ENCODE measurements around the gene LRRC8E.
A peak's percentile ranks its signal among the peaks of the same experiment; 100 is the strongest.

LRRC8E gene

GRCh38 chr19:7941895-7942596, 53.7 kb downstream of the LRRC8E start:
- H3K27ac ChIP-seq, result no peak overlapping the region

DNA sequence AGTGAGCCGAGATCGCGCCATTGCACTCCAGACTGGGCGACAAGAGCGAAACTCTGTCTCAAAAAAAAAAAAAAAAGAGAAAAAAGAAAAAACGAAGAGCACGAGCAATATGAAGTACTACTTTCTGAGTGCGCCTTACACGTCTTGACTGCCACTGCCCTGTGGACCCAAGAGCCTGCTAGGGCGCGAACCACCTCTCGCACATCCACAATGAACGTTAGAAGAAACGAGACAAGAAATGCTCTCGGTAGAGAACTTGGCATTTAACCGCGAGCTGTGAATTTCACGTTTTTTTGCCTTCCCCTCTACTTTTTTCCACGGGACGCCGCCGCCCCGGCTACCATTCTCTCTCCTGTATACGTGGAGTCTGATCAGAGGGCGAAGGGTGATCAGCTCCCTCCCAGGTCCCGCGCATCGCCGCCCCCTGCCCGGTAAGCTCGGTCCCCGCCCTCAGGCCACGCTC, 54.7 kb downstream of the LRRC8E start:
- H3K4me2 ChIP-seq, result peak overlapping the region; percentile 76
- peak overlapping the region; percentile 90 for H3K27ac ChIP-seq
- TF ChIP-seq, protein P1, sequence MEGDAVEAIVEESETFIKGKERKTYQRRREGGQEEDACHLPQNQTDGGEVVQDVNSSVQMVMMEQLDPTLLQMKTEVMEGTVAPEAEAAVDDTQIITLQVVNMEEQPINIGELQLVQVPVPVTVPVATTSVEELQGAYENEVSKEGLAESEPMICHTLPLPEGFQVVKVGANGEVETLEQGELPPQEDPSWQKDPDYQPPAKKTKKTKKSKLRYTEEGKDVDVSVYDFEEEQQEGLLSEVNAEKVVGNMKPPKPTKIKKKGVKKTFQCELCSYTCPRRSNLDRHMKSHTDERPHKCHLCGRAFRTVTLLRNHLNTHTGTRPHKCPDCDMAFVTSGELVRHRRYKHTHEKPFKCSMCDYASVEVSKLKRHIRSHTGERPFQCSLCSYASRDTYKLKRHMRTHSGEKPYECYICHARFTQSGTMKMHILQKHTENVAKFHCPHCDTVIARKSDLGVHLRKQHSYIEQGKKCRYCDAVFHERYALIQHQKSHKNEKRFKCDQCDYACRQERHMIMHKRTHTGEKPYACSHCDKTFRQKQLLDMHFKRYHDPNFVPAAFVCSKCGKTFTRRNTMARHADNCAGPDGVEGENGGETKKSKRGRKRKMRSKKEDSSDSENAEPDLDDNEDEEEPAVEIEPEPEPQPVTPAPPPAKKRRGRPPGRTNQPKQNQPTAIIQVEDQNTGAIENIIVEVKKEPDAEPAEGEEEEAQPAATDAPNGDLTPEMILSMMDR (conservative IDR thresholded peaks at IDR 0.05; ENCODE audit: low read depth, low read length), result no peak
- peaks cover 15% of the 10 kb centered on the region for H3K4me1 ChIP-seq (ENCODE audit: low read depth, poor library complexity, severe bottlenecking)
- H4K20me1 ChIP-seq (ENCODE audit: insufficient read depth), result no peaks in the 10 kb centered on the region
- peak overlapping the region; percentile 99 for H3K9ac ChIP-seq
- no peak overlapping the region for H3K4me3 ChIP-seq (IDR thresholded peaks at IDR 0.05; ENCODE audit: insufficient read depth, low read depth, low read length)
- H3K27me3 ChIP-seq (ENCODE audit: insufficient read depth, low read depth), result no peaks in the 10 kb centered on the region
- no peaks in the 10 kb centered on the region for H3K36me3 ChIP-seq (ENCODE audit: insufficient read depth)
- H2AFZ ChIP-seq (ENCODE audit: low read depth), result peak overlapping the region; percentile 57
- peaks cover 41% of the 10 kb centered on the region for H3K79me2 ChIP-seq (ENCODE audit: insufficient read depth, low read depth)

More at GRCh38 chr19:7941895-7942596, 53.7 kb downstream of the LRRC8E start:
- Histone ChIP-seq H3K4me1 (ENCODE audit: low read depth, poor library complexity, severe bottlenecking) (peaks cover 15% of the 10 kb centered on the region), H2AFZ (ENCODE audit: low read depth) (no peak overlapping the region), H3K4me2 (peak overlapping the region; percentile 76), H3K36me3 (ENCODE audit: insufficient read depth) (no peaks in the 10 kb centered on the region), H4K20me1 (ENCODE audit: insufficient read depth) (no peaks in the 10 kb centered on the region), H3K9ac (no peak overlapping the region; the same call in 1 of the 2 replicates), H3K4me3 (IDR thresholded peaks at IDR 0.05; ENCODE audit: insufficient read depth, low read depth, low read length) (no peak overlapping the region), H3K79me2 (ENCODE audit: insufficient read depth, low read depth) (peaks cover 43% of the 10 kb centered on the region), H3K27me3 (ENCODE audit: insufficient read depth, low read depth) (no peaks in the 10 kb centered on the region)
- TF ChIP-seq, protein P1 (conservative IDR thresholded peaks at IDR 0.05; ENCODE audit: low read depth, low read length), result no peak

DNA sequence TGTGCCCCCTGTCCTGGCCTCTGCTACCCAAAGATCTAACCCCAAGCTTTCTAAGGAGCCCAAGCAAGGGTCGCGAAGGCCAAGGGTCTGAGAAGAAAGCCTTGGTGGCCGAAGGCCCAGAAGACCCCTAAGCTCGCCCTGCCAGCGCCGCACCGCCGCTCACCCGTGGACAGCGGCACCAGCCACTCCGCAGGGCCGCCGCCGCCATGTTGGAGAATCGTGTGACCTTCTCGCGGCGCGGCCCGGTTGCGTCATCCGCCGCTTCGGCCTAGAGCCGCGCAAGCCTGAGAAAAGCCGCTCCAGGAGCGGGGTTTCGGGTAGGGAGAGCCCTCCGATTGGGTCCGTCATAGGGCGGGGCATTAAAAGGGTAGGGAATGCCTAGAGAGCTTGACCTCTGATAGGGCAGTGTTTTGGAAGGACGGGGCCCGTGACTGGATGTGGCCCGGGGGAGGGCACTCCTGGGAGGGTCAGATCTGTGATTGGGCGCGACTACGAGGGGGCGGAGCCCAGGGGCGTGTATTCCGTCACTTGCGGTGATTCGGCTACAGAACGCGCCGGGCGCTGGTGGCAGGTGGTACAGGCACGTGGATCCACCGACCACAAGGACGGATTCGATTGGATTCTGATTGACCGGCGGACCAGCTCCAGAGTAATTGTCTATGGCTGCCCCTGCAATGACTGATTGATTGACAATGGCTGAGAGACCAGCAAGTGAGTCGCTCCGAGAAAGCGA, 55.3 kb downstream of the LRRC8E start, which contains the start of gene TIMM44:
Gene TIMM44 (minus strand): TSS at position 223 of the 733 bp plus-strand sequence. CDS start 15 bp downstream, at position 208.
- Histone ChIP-seq H3K36me3 (ENCODE audit: insufficient read depth) (no peaks in the 10 kb centered on the region), H4K20me1 (ENCODE audit: insufficient read depth) (no peaks in the 10 kb centered on the region), H3K4me1 (ENCODE audit: low read depth, poor library complexity, severe bottlenecking) (peaks cover 15% of the 10 kb centered on the region), H3K79me2 (ENCODE audit: insufficient read depth, low read depth) (peaks cover 38% of the 10 kb centered on the region), H3K9ac (peak within 1 kb of the TSS; percentile 99), H2AFZ (ENCODE audit: low read depth) (peak within 1 kb of the TSS; percentile 77), H3K27me3 (ENCODE audit: insufficient read depth, low read depth) (no peaks in the 10 kb centered on the region), H3K4me3 (IDR thresholded peaks at IDR 0.05; ENCODE audit: insufficient read depth, low read depth, low read length) (no peak within 1 kb of the TSS), H3K27ac (peak within 1 kb of the TSS; percentile 94), H3K4me2 (peak within 1 kb of the TSS; percentile 80)
- TF ChIP-seq, protein P1 (conservative IDR thresholded peaks at IDR 0.05; ENCODE audit: low read depth, low read length), result no peak

GRCh38 chr19:7944177-7944761, 56.0 kb downstream of the LRRC8E start:
- Histone ChIP-seq H3K36me3 (ENCODE audit: insufficient read depth) (no peaks in the 10 kb centered on the region), H3K27ac (peak overlapping the region; percentile 94), H3K4me1 (ENCODE audit: low read depth, poor library complexity, severe bottlenecking) (peaks cover 15% of the 10 kb centered on the region), H4K20me1 (ENCODE audit: insufficient read depth) (no peaks in the 10 kb centered on the region), H3K4me3 (IDR thresholded peaks at IDR 0.05; ENCODE audit: insufficient read depth, low read depth, low read length) (no peak overlapping the region), H3K9ac (peak overlapping the region; percentile 91), H3K4me2 (peak overlapping the region; percentile 80), H3K27me3 (ENCODE audit: insufficient read depth, low read depth) (no peaks in the 10 kb centered on the region), H2AFZ (ENCODE audit: low read depth) (peak overlapping the region; percentile 77), H3K79me2 (ENCODE audit: insufficient read depth, low read depth) (peaks cover 38% of the 10 kb centered on the region)
- TF ChIP-seq, protein P1 (conservative IDR thresholded peaks at IDR 0.05; ENCODE audit: low read depth, low read length), result peak; percentile 96

Measured in KMS-11 (cell line).